Hematopoietic multipotent progenitor cell treated with erythropoietin and hydrocortisone succinate and interleukin-3 and kit ligand, for 17 days (in vitro differentiated cells): ENCODE data around the gene TRAPPC8.
"Not testable (repeated sequence)": the region's sequence is repeated elsewhere in the genome, so short reads cannot be mapped to it uniquely, and the experiment has no call there.

Source experiments
- DNase-seq: peaks from one replicate; pipeline ENCODE4 v3.0.0-alpha.2; 2015; ENCODE audit warnings: low spot score

Gene TRAPPC8

GRCh38 chr18:31863103-31863502 lies 79.8 kb downstream of the TRAPPC8 start:
- no peak for DNase-seq

GRCh38 chr18:31860488-31860887 lies 82.4 kb downstream of the TRAPPC8 start:
- no peak for DNase-seq

- DNase-seq = no peak
Measured at GRCh38 chr18:31857526-31858106, 85.3 kb downstream of the TRAPPC8 start.

GRCh38 chr18:31850844-31851243 lies 92.1 kb downstream of the TRAPPC8 start:
- DNase-seq = no peak

GRCh38 chr18:31840499-31840898 lies 102.4 kb downstream of the TRAPPC8 start:
- no peak for DNase-seq

GRCh38 chr18:31837879-31838278 lies 105.0 kb downstream of the TRAPPC8 start:
- no peak for DNase-seq

- DNase-seq = no peak
Measured at GRCh38 chr18:31835528-31836133, 107.3 kb downstream of the TRAPPC8 start.

- no peak for DNase-seq
Measured at GRCh38 chr18:31831903-31832302, 111.0 kb downstream of the TRAPPC8 start.

- DNase-seq = no peak
Measured at GRCh38 chr18:31830686-31831085, 112.2 kb downstream of the TRAPPC8 start.

- no peak for DNase-seq
Measured at GRCh38 chr18:31828613-31829012, 114.3 kb downstream of the TRAPPC8 start.

GRCh38 chr18:31826673-31827325 lies 116.1 kb downstream of the TRAPPC8 start:
- DNase-seq = not testable (repeated sequence)

GRCh38 chr18:31825772-31826171 lies 117.2 kb downstream of the TRAPPC8 start:
- no peak for DNase-seq

- DNase-seq = no peak
Measured at GRCh38 chr18:31821545-31822171, 121.3 kb downstream of the TRAPPC8 start.

GRCh38 chr18:31819925-31820229 lies 123.1 kb downstream of the TRAPPC8 start:
- DNase-seq = no peak

GRCh38 chr18:31819106-31819924 lies 123.6 kb downstream of the TRAPPC8 start:
- DNase-seq = peak; percentile 52

- DNase-seq = no peak
Measured at GRCh38 chr18:31814132-31814531, 128.8 kb downstream of the TRAPPC8 start.

- not testable (repeated sequence) for DNase-seq
Measured at GRCh38 chr18:31810336-31811130, 132.4 kb downstream of the TRAPPC8 start.

- DNase-seq = not testable (repeated sequence)
Measured at GRCh38 chr18:31809049-31809448, 133.9 kb downstream of the TRAPPC8 start.

- no peak for DNase-seq
Measured at GRCh38 chr18:31801078-31801477, 141.8 kb downstream of the TRAPPC8 start.

- not testable (repeated sequence) for DNase-seq
Measured at GRCh38 chr18:31799257-31799656, 143.7 kb downstream of the TRAPPC8 start.

GRCh38 chr18:31798399-31798798 lies 144.5 kb downstream of the TRAPPC8 start:
- DNase-seq = no peak

GRCh38 chr18:31795747-31796146 lies 147.2 kb downstream of the TRAPPC8 start:
- DNase-seq = no peak
